Memory B cell (primary cell): Measurements from ENCODE around the gene MAP3K4.
"Not testable (repeated sequence)": the region's sequence is repeated elsewhere in the genome, so short reads cannot be mapped to it uniquely, and the experiment has no call there.

ENCODE experiments used
- ATAC-seq: fragments of 150-1000 bp; cut with Tn5 transposase; 2 replicates; pipeline ENCODE4 v1.10.0; 2021; ENCODE audit warnings: low read depth, mild to moderate bottlenecking, moderate library complexity
- DNase-seq, 2 donors: peaks; one replicate each; pipeline ENCODE4 v3.0.0; 2022; ENCODE audit warnings: low spot score in 2 of 2
- H3K27ac Mint-ChIP-seq: one replicate; pipeline ENCODE4 v1.8.0; 2022; ENCODE audit warnings: mild to moderate bottlenecking, moderate library complexity, mixed read lengths
- H3K27me3 Mint-ChIP-seq: one replicate; pipeline ENCODE4 v1.8.0; 2022; ENCODE audit warnings: mixed read lengths
- H3K36me3 Mint-ChIP-seq: one replicate; pipeline ENCODE4 v1.8.0; 2022; ENCODE audit warnings: mild to moderate bottlenecking, mixed read lengths
- H3K4me1 Mint-ChIP-seq: one replicate; pipeline ENCODE4 v1.8.0; 2022; ENCODE audit warnings: mixed read lengths
- H3K4me3 Mint-ChIP-seq: one replicate; pipeline ENCODE4 v1.8.0; 2022; ENCODE audit warnings: mild to moderate bottlenecking, moderate library complexity, mixed read lengths
- H3K9me3 Mint-ChIP-seq: one replicate; pipeline ENCODE4 v1.8.0; 2022; ENCODE audit warnings: mixed read lengths

MAP3K4 gene

DNA sequence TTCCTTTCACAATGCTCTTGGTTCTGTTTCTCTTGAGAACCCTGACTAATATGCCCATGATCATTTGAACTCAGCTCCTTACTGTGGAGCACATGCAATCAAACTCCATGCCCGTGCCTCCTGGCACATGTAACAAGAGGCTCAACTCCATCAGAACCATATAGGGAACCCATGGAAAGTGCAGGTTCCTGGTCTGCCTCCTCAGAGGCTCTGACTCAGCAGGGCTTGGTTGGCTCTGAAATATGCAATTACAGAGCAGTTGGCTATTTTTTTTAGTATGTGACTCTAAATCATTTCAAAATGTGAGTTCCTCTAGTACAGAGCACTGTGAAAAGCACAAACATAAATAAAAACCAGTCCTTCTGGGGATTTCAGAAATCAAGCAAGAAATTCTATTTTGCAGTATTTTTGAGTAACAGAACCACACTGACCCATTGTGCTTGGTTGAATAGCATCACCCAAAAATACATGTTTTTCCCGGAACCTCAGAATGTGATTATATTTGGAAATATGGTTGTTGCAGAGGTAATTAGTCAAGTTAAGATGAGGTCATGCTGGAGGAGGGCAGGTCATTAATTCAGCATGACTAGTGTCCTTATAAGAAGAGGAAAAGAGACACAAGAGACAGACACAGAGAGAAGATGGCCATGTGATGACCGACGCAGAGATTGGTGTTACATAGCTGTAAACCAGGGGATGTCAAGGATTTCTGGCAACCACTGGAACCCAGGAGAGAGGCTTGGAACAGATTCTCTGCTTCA is 13.2 kb upstream of the MAP3K4 start:
- no peak overlapping the region for H3K27ac Mint-ChIP-seq
- H3K4me1 Mint-ChIP-seq = no peaks in the 10 kb centered on the region
- no peak for DNase-seq
- no peak overlapping the region for H3K4me3 Mint-ChIP-seq
- no peak for ATAC-seq
- H3K36me3 Mint-ChIP-seq = no peaks in the 10 kb centered on the region
- H3K9me3 Mint-ChIP-seq = peaks cover 9% of the 10 kb centered on the region
- peaks cover 10% of the 10 kb centered on the region for H3K27me3 Mint-ChIP-seq

DNA sequence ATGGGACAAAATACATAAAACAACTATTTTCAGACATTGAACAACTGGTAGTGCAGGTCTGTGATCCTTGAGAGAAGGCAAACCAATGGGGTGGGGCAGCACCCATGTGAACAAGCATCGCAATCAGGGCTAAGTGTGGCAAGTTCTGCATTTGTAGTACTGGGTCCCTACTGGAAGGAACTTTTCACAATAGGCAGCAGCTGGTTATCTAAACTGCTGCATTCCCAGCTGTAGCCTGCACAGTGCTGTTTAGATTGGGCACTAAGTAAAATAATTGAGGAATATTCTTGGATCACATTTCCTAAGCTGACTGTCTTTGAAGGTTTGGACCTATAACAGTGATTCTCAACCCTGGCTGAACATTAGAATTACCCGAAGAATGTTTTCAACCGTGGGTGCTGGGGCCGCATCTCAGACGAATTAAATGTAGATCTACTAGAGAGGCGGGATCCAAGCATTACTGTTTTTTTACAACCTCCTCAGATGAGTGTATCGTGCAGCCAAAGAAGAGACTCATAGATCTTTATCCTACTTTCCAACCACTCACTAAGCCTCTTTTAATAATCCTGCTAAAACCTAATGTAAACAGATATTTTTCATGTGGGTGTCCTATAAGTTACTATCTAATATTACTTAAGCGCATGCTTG is 12.4 kb upstream of the MAP3K4 start:
- DNase-seq (no peak), ATAC-seq (no peak)
- H3K36me3 Mint-ChIP-seq = peaks cover 2% of the 10 kb centered on the region
- H3K4me3 Mint-ChIP-seq = no peak overlapping the region
- H3K27ac Mint-ChIP-seq = no peak overlapping the region
- H3K9me3 Mint-ChIP-seq = peaks cover 11% of the 10 kb centered on the region
- H3K27me3 Mint-ChIP-seq = peaks cover 10% of the 10 kb centered on the region
- H3K4me1 Mint-ChIP-seq = no peaks in the 10 kb centered on the region

DNA sequence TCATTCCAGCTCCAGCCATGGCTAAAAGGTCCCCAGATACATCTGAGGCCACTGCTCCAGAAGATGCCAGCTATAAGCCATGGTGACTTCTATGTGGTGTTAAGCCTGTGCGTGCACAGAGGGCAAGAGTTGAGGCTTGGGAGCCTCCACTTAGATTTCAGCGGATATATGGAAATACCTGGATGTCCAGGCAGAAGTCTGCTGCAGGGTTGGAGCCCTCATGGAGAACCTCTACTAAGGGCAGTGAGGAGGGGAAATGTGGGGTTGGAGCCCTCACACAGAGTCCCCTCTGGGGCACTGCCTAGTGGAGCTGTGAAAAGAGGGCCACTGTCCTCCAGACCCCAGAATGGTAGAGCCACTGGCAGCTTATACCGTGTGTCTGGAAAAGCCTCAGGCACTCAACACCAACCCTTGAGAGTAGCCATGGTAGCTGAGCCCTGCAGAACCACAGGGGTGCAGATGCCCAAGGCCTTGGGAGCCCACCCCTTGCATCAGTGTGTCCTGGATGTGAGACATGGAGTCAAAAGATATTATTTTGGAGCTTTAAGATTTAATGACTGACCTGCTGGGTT is 8.1 kb upstream of the MAP3K4 start:
- H3K36me3 Mint-ChIP-seq, H3K27ac Mint-ChIP-seq: not testable (repeated sequence)
- peaks cover 15% of the 10 kb centered on the region for H3K9me3 Mint-ChIP-seq

DNA sequence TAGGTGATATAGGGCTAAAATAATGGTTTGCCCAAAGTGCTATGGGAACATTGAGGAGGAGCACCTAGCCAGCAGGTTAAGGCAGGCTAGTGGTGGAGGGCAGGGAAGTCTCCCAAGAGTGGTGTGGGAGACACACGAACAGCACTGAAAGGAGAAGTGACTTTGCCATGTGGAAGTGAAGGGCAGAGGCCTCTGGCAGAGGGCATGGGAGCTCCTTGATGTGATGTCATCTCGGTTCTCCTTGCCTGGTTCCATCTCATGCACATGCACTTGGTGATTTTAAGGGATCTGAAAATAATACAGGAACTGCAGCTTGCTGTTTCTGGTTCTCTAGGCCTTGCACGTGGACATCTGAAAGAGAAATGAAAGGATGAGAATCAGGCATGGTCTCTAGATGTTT is 4.7 kb upstream of the MAP3K4 start:
- DNase-seq (no peak), ATAC-seq (no peak)
- no peaks in the 10 kb centered on the region for H3K4me1 Mint-ChIP-seq
- peaks cover 4% of the 10 kb centered on the region for H3K27me3 Mint-ChIP-seq
- H3K36me3 Mint-ChIP-seq = peaks cover 2% of the 10 kb centered on the region
- H3K27ac Mint-ChIP-seq = no peak overlapping the region
- H3K9me3 Mint-ChIP-seq = peaks cover 14% of the 10 kb centered on the region
- no peak overlapping the region for H3K4me3 Mint-ChIP-seq

More for the DNA sequence above, 8.1 kb upstream of the MAP3K4 start:
- H3K4me1 Mint-ChIP-seq, ATAC-seq, H3K27me3 Mint-ChIP-seq, H3K4me3 Mint-ChIP-seq, DNase-seq: not testable (repeated sequence)

DNA sequence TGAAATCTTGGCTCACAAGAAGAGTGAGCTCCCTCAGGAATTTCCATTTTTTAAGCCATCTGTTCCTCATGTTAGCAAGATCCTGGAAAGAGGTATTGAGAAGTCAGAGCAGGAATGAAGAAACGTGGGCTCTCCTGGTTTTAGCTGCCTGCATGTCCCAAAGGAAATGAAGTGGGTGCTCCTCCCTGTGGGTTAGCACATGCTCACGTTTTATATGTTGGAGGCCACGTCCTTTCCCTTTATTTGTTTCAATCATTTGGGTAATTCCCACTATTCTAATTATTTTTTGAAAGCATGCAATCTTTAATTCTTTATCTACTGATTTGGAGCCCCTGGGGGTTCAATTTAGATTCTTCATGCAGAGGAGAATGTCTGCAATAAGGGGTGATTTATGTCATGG is 4.3 kb upstream of the MAP3K4 start:
- H3K27ac Mint-ChIP-seq = no peak overlapping the region
- peaks cover 11% of the 10 kb centered on the region for H3K9me3 Mint-ChIP-seq
- peaks cover 3% of the 10 kb centered on the region for H3K27me3 Mint-ChIP-seq
- H3K4me1 Mint-ChIP-seq = no peaks in the 10 kb centered on the region
- ATAC-seq (no peak), DNase-seq (no peak)
- H3K36me3 Mint-ChIP-seq = peaks cover 2% of the 10 kb centered on the region
- H3K4me3 Mint-ChIP-seq = no peak overlapping the region

DNA sequence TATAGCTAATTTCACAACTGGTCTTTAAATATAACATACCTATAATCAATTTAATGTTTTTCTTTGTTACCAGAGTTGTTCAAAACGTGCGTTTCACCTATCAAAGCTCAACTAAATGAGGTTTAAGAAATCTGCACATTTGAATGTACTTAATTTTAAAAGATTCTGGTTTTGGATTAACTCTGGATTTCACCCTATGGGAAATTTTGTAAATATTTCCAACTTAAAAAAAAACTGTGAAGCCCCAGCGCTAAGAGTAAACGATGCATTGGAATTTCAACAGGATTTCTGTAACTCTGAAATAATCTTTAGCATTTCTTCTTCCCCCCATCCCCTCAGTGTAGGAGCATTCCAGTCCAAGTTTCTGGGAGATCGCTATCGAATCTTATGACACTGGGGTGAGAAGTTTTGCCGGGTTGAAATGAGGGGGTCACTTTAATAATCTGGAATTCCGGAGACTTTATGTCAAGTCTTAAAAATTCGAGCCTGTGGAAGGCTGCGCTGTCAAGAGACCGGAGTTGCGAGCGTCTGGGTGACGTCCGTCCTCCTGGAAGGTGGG is 643 bp upstream of the MAP3K4 start:
- Mint-ChIP-seq H3K4me1 (peaks cover 13% of the 10 kb centered on the region), H3K36me3 (no peaks in the 10 kb centered on the region), H3K27me3 (peaks cover 3% of the 10 kb centered on the region), H3K9me3 (peaks cover 2% of the 10 kb centered on the region), H3K27ac (peak overlapping the region; percentile 90), H3K4me3 (peak overlapping the region; percentile 91)
- no peak for DNase-seq
- no peak for ATAC-seq

DNA sequence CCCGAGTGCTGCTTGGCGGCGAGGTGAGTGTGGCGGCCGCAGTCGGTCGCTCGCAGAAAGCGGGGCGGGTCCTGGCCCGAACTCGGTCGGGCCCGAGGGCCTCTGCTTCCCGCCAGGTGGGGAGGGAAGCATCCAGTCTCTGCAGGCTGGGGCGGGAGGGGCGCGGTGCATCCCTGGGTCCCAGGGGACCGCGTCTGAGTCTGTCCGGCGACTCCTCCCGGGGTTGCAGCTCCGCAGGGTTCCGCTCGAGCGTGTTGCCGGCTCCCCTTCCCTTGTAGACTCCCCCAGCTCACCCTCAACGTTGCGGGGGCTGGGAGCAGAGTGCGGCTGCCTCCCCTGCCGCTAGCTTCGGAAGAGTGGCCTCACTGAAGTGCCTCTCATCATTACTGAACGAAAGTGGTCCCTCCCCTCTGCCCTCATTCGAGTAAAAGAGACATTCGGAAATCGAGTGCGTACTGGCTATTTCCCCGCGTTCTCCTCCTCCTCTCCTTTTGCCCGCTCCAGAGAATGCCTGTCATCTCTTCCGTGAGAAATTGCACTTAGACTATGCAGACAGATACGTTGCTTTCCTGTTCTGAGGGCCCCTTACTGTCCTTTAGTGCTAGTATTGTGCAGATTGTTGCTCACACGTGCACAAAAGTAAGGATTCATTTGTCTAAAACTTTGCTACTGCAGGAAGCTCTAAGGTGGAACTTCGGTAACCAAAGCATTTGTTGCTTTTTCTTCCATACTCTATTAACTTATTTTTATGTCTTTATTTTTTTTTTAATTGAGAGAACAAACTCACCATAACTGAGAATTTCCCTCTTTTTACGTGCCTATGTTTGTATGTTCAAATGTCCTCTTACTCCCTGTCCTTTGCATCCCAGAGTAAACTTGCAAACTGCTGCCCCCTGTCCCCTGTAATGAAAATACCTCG is 751 bp downstream of the MAP3K4 start:
- H3K27ac Mint-ChIP-seq = peak overlapping the region; percentile 90
- no peaks in the 10 kb centered on the region for H3K9me3 Mint-ChIP-seq
- ATAC-seq = peak; percentile 55
- H3K4me3 Mint-ChIP-seq = peak overlapping the region; percentile 91
- H3K36me3 Mint-ChIP-seq = no peaks in the 10 kb centered on the region
- peaks cover 22% of the 10 kb centered on the region for H3K4me1 Mint-ChIP-seq
- H3K27me3 Mint-ChIP-seq = no peaks in the 10 kb centered on the region
- DNase-seq = peak; percentile 4 to 71

DNA sequence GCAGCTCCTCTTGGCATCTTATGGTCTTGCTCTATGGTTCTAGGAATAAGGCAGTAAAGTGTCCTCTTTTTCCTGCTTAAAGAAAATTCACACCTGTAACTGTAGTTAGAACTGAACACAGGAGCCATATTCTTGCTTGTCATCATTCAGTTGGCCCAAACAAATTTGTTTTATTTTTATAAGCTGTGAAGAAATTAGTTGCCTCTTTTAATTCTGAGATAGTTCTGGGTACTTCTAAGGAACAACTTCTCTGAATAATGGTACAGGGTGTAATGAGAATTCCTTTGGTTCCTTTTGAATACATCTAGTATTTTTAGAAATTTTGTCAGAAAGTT is 1.4 kb downstream of the MAP3K4 start:
- no peaks in the 10 kb centered on the region for H3K9me3 Mint-ChIP-seq
- H3K4me1 Mint-ChIP-seq = peaks cover 26% of the 10 kb centered on the region
- H3K36me3 Mint-ChIP-seq = peaks cover 4% of the 10 kb centered on the region
- peak overlapping the region; percentile 90 for H3K27ac Mint-ChIP-seq
- H3K27me3 Mint-ChIP-seq = no peaks in the 10 kb centered on the region
- no peak for ATAC-seq
- peak overlapping the region; percentile 91 for H3K4me3 Mint-ChIP-seq
- DNase-seq = no peak

DNA sequence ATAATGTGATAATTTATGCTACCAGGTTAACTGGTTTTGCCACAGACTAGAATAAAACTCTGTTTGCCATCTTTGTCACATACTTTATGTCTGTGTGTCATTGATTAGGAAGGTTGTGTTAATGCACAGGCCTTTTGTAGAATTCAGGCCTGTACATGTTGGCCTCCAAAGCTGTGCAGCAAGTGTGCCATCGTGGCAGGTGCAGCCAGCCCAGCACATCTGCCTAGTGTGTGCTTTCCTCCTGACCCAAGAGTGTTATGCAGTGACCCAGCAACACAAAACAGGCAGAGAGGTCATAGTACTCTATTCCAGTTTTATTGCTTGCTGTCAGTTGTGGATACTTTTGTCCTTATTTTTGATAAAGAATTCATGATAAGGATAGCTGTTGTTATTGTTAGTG is 3.7 kb downstream of the MAP3K4 start:
- no peaks in the 10 kb centered on the region for H3K9me3 Mint-ChIP-seq
- peaks cover 4% of the 10 kb centered on the region for H3K36me3 Mint-ChIP-seq
- H3K27me3 Mint-ChIP-seq = no peaks in the 10 kb centered on the region
- DNase-seq = no peak
- peaks cover 28% of the 10 kb centered on the region for H3K4me1 Mint-ChIP-seq
- no peak overlapping the region for H3K27ac Mint-ChIP-seq
- ATAC-seq = no peak
- H3K4me3 Mint-ChIP-seq = no peak overlapping the region

DNA sequence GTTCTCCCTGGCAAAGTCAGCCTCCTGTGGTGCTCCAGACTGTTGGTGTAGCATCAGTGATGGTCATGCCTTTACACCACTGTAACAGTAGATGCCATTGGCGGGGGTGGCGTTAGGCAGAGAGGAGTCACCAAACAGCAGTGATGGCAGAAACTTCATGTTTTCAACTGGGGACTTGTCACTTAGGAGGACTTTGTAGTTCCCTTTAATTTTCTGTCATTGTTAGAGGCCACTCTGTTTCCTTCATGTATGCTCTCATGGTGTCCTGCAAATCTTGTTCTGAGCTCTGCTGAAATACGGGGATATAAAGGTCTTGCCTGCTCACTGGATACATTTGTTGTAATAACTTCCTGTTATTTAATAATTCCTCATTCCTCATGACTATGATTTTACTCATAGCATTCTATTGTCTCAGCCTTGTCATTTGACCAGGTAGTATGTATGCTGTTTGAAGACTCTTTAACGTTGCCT is 4.6 kb downstream of the MAP3K4 start:
- Mint-ChIP-seq H3K36me3 (peaks cover 4% of the 10 kb centered on the region), H3K27ac (no peak overlapping the region), H3K4me1 (peaks cover 30% of the 10 kb centered on the region), H3K4me3 (no peak overlapping the region), H3K27me3 (no peaks in the 10 kb centered on the region), H3K9me3 (no peaks in the 10 kb centered on the region)
- ATAC-seq (no peak), DNase-seq (no peak)

DNA sequence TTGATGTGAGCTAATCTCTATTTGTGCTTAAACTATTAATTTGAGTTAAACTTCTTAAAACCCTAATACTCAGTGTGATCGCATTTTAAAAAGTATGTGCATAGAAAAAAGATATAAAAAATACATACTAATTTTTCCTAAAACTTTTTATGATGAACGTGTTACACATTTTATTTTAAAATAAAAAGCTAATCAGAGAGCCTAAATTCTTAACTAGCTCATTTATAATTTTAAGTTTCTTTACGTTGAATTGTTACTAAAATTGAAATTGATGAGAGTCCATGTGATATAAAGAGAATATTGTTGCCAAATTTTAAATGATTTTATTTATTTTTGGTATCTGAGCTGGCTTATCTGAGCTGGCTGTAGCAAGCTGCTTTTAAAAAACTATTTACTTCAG is 6.6 kb downstream of the MAP3K4 start:
- DNase-seq (no peak), ATAC-seq (no peak)
- H3K27ac Mint-ChIP-seq = no peak overlapping the region

DNA sequence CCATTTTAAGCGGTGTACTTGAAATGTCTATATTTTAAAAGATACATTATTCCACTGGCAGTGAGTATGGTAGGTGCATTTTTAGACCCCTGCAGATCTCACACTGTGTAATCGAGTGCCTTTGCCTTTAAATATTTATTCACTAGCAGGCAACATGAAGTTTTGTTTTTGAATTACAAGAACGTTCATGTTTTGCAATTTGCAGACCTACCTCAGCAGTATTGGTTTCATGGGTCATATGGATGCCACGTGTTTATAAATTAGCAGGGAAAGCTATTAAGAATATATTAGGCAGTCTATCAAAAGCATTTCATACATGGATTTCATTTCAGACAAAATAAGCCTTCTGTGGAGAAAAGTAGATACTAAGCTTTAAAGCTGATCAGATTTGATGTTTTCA is 7.2 kb downstream of the MAP3K4 start:
- Mint-ChIP-seq H3K36me3 (peaks cover 4% of the 10 kb centered on the region), H3K9me3 (no peaks in the 10 kb centered on the region), H3K4me3 (no peak overlapping the region), H3K27me3 (no peaks in the 10 kb centered on the region), H3K4me1 (peaks cover 33% of the 10 kb centered on the region), H3K27ac (no peak overlapping the region)
- ATAC-seq (no peak), DNase-seq (no peak)

More for the DNA sequence above, 6.6 kb downstream of the MAP3K4 start:
- no peaks in the 10 kb centered on the region for H3K9me3 Mint-ChIP-seq
- peaks cover 33% of the 10 kb centered on the region for H3K4me1 Mint-ChIP-seq
- H3K4me3 Mint-ChIP-seq = no peak overlapping the region
- H3K27me3 Mint-ChIP-seq = no peaks in the 10 kb centered on the region
- H3K36me3 Mint-ChIP-seq = peaks cover 4% of the 10 kb centered on the region

DNA sequence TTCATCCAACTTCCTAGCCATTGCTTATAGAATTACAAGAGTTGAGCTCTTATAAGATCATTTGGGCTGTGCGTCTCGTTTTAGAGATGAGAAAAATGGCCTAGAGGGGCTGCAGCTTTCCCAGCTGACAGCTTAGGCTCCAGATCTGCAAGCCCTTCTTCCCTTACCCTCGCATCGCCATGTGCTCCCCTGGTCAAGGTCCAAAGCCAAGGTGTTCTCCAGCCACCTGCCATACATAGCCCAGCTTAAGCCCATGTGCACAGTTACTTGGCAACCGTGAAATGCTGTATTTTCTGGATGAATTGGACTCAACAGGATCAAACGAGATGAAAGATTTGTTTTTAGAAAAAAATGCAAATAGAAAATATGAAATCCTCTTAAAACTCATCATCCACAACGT is 7.9 kb downstream of the MAP3K4 start:
- ATAC-seq = no peak
- H3K36me3 Mint-ChIP-seq = peaks cover 4% of the 10 kb centered on the region

More for the DNA sequence above, 7.9 kb downstream of the MAP3K4 start:
- no peaks in the 10 kb centered on the region for H3K27me3 Mint-ChIP-seq
- peaks cover 29% of the 10 kb centered on the region for H3K4me1 Mint-ChIP-seq
- H3K9me3 Mint-ChIP-seq = no peaks in the 10 kb centered on the region
- no peak overlapping the region for H3K4me3 Mint-ChIP-seq
- no peak for DNase-seq
- no peak overlapping the region for H3K27ac Mint-ChIP-seq
